GM13976 (cell line): ENCODE results near the gene GNPTAB.
A peak's percentile ranks its signal among the peaks of the same experiment; 100 is the strongest.
"Not testable (repeated sequence)": the region's sequence is repeated elsewhere in the genome, so short reads cannot be mapped to it uniquely, and the experiment has no call there.

Experiments used
- DNase-seq: peaks from one replicate; pipeline ENCODE4 v3.0.0; 2012; ENCODE audit warnings: low spot score
- CTCF ChIP-seq: IDR thresholded peaks from 2 replicates; pipeline ENCODE4 v1.5.1; 2012; ENCODE audit warnings: borderline replicate concordance, mild to moderate bottlenecking; ENCODE audit not compliant: insufficient read depth; ENCODE audit errors: extremely low read depth, missing control alignments, control extremely low read depth
- in situ Hi-C: fragments of 300-500 bp; cut with MboI; formaldehyde crosslinking; loops from one replicate; pipeline ENCODE4 v1.12.0; 2022; ENCODE audit warnings: low sequenced_read_pairs, mixed read lengths, inconsistent platforms; ENCODE audit not compliant: unreplicated experiment

GNPTAB gene

DNA sequence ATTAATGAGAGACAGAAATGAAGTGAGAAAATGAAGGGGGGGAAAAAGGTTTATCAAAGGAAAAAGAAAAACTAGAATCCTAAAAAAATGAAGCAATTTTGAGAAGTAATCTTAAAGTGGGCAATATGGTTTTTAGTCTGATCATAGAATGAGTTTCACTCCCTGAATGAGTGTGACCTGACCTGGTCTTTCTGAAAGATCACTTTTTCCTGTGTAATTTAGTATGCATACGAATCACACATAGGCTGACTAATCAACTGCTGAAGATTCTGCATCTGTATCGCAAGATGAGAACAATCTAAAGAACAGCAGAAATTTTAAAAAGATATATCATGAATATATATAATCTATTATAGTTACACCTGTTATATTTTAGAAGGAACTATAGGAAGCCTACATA lies 11.3 kb downstream of the GNPTAB start:
- DNase-seq: peak; percentile 52
- TF ChIP-seq CTCF: no peak
- in situ Hi-C loops: no loop called here

GRCh38 chr12:101818689-101819088 lies 12.1 kb downstream of the GNPTAB start:
- DNase-seq, in situ Hi-C loops: not testable (repeated sequence)

GRCh38 chr12:101813117-101813516 lies 17.6 kb downstream of the GNPTAB start:
- in situ Hi-C loops: no loop called here
- no peak for TF ChIP-seq CTCF
- DNase-seq: no peak

DNA sequence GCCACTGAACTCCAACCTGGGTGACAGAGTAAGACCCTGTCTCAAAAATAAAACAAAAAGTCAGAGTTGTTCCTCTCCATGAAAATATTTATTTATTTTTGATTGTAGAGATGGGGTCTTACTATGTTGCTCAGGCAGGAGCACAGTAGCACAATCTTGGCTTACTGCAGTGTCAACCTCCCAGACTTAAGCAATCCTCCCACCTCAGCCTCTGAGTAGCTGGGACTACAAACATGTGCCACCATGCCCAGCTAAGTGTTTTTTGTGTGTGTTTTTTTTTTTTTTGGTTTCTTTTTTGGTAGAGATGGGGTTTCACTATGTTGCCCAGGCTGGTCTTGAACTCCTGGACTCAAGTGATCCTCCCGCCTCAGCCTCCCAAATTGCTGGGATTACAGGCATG lies 18.0 kb downstream of the GNPTAB start:
- DNase-seq, in situ Hi-C loops: not testable (repeated sequence)

DNA sequence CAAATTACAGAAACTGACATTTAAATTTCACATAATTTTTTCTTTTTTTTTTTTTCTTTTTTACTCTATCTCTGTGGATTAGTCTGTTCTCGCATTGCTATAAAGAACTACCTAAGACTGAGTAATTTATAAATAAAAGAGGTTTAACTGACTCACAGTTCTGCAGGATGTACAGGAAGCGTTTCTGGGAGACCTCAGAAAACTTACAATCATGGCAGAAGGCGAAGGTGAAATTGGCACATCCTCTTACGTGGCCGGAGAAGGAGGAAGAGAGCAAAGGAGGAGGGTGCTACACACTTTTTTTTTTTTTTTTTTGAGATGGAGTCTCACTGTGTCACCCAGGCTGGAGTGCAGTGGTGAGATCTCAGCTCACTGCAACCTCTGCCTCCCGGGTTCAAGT lies 19.4 kb downstream of the GNPTAB start:
- DNase-seq, in situ Hi-C loops: not testable (repeated sequence)

DNA sequence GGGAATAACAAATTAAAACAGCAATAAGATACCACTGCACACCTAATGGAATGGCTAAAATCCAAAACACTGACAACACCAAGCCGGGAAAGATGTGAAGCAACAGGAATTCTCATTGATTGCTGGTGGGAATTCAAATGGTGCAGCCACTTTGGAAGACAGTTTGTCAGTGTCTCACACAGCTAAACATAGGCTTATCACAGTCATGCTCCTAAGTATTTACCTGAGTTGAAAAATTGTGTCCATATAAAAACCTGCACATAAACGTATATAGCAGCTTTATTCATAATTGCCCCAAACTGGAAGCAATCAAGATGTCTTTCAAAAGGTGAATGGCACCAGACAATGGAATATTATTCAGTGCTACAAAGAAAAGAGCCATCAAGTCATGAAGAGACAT lies 21.6 kb downstream of the GNPTAB start:
- in situ Hi-C loops: no loop called here
- no peak for TF ChIP-seq CTCF
- no peak for DNase-seq

DNA sequence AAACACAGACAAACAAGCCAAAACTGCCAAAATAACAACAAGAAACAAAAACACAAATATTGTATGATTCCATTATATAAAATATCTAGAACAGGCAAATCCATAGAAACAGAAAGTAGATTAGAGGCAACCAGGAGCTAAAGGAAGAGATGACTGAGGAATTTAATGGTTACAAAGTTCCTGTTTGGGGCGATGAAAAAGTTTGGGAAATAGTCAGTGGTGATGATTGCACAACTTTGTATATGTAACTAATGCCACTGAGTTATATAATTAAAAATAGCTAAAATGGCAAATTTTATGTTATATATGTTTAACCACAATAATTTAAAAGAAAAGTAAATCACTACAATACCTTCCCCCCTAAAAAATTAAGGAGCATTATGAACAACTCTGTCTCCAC lies 24.5 kb downstream of the GNPTAB start:
- in situ Hi-C loops: no loop called here
- DNase-seq: no peak
- no peak for TF ChIP-seq CTCF

- in situ Hi-C loops: no loop called here
- TF ChIP-seq CTCF: no peak
- no peak for DNase-seq
These were observed 26.4 kb downstream of the GNPTAB start for GRCh38 chr12:101804409-101804808.
